ENCODE measurements around the gene TMEM215. TPM values are rescaled to one million over a fixed set of nuclear protein-coding genes. Genes with fewer than 3 reads are reported as not detected.

Gene TMEM215
- polyA plus RNA-seq, 3 donors: not detected

GRCh38 chr9:32823551-32823950 is 40.2 kb downstream of the TMEM215 start:
- no peak overlapping the region for H3K27ac ChIP-seq (ENCODE audit: low read depth, low read length)

- 36 to 64% (median 39%) methylated on average over 2 of the region's 2 CpGs for WGBS, 3 donors
- H3K27ac ChIP-seq (ENCODE audit: low read depth, low read length): no peak overlapping the region
These were observed 41.9 kb downstream of the TMEM215 start for GRCh38 chr9:32825203-32825602.

DNA sequence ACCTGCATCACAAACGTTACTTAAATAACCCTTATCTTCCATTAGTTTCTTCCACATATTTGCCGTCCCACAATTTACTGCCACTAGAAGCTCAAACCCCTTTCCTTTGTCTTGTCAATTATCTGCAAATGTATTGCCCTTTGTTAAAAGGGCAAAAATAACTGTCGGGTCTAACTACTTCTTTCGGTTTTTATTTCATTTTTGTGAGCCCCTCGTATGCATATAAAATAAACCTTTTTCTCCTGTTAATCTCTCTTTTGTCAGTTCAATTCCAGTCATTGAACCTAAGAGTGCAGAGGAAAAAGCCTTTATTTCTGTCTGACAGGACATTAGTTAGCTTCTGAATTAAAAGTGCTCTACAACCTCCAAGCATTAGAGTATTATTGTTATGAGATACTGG is 45.5 kb downstream of the TMEM215 start:
- WGBS, 3 donors: 72 to 78% (median 76%) methylated on average over 5 of the region's 5 CpGs
- H3K27ac ChIP-seq (ENCODE audit: low read depth, low read length): no peak overlapping the region

DNA sequence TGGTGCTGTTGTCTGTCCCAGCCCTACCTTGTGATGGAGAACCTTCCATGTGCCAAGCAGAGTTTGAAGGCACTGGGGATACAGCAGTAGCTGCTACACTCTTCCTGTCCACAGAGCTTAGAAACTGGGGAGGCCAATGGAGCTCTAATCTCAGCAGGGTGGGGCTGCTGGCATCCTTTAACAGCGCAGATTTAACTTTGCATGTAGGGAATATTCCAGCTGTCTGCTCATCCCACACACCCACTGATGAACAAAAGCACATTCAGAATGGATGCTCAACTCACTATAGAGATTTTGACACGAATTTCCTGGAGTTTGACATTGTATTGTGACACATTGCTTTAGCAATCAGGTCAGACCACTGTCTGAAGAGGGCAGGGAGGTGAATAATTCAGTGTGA is 49.0 kb downstream of the TMEM215 start:
- no peak overlapping the region for H3K27ac ChIP-seq (ENCODE audit: low read depth, low read length)
- 38 to 44% (median 39%) methylated on average over 2 of the region's 2 CpGs for WGBS, 3 donors

Other genes starting within 250 kb of the TMEM215 start
- 10 to 100 TPM in 1 of 3 donors, 1 to 10 TPM in 2; 3.6 to 14.4 (median 5.5) TPM for gene SMIM27, start 231.2 kb upstream of the TMEM215 start, polyA plus RNA-seq
- gene TOPORS, start 231.0 kb upstream of the TMEM215 start, polyA plus RNA-seq: 1 to 10 TPM; 3.2 to 7.5 (median 7.1) TPM
- gene NDUFB6, start 210.4 kb upstream of the TMEM215 start, polyA plus RNA-seq: 10 to 100 TPM; 18.8 to 48.7 (median 44.7) TPM
- gene TAF1L, start 147.9 kb upstream of the TMEM215 start, polyA plus RNA-seq: under 1 TPM in 2 of 3 donors, not detected in 1; 0.01 TPM
- 10 to 100 TPM; 12.9 to 26.3 (median 19.0) TPM for gene APTX, start 218.1 kb downstream of the TMEM215 start, polyA plus RNA-seq
- 100 to 1,000 TPM in 2 of 3 donors, 10 to 100 TPM in 1; 35.6 to 127 (median 115) TPM for gene DNAJA1, start 241.7 kb downstream of the TMEM215 start, polyA plus RNA-seq

Data from adipose tissue (tissue), 3 donors.